Measurements from ENCODE around the gene PCYT1A.

GRCh38 chr3:196320137-196320536, 32.6 kb upstream of the PCYT1A start:
- TF ChIP-seq EZH2 (IDR thresholded peaks at IDR 0.05; ENCODE audit: borderline replicate concordance, low read depth, low read length, severe bottlenecking) (no peak), CTCF (IDR thresholded peaks at IDR 0.05; ENCODE audit: extremely low read depth in 1 of 2, insufficient read depth in 1 of 2, low read depth in 1 of 2, low read length in 2 of 2) (no peak), POLR2A (IDR thresholded peaks at IDR 0.05; ENCODE audit: low read depth, low read length) (no peak), POLR2AphosphoS5 (IDR thresholded peaks at IDR 0.05; ENCODE audit: insufficient read depth, low read depth, low read length) (no peak), JUN (IDR thresholded peaks at IDR 0.05; ENCODE audit: borderline replicate concordance, insufficient read depth, insufficient read length, low read depth) (no peak)
